Activated T-cell treated with anti-CD3 and anti-CD28 coated beads, Interleukin-2, amount 50 U/mL, for 48 hours (primary cell): ENCODE measurements around the gene KMT2C.
"Not testable (repeated sequence)": the region's sequence is repeated elsewhere in the genome, so short reads cannot be mapped to it uniquely, and the experiment has no call there.

ENCODE experiments used
- DNase-seq, 2 experiments: peaks; one replicate each; pipeline ENCODE4 v3.0.0-alpha.2; 2020

Gene KMT2C

GRCh38 chr7:152441168-152441567, 5.4 kb upstream of the KMT2C start:
- not testable (repeated sequence) for DNase-seq

GRCh38 chr7:152438017-152438416, 2.2 kb upstream of the KMT2C start:
- DNase-seq: not testable (repeated sequence)

- DNase-seq: not testable (repeated sequence)
Observed at GRCh38 chr7:152436931-152437575, 1.2 kb upstream of the KMT2C start.

GRCh38 chr7:152436111-152436930, 518 bp upstream of the KMT2C start:
- DNase-seq: peak; percentile 89 to 93

GRCh38 chr7:152434511-152435383, 1.1 kb downstream of the KMT2C start:
- DNase-seq: peak; percentile 65 to 67

- DNase-seq: peak; percentile 75 to 77
Observed at GRCh38 chr7:152433721-152434490, 1.9 kb downstream of the KMT2C start.

- not testable (repeated sequence) for DNase-seq
Observed at GRCh38 chr7:152432735-152433134, 3.1 kb downstream of the KMT2C start.

- DNase-seq: no peak
Observed at GRCh38 chr7:152430854-152431253, 4.9 kb downstream of the KMT2C start.

- DNase-seq: not testable (repeated sequence)
Observed at GRCh38 chr7:152430118-152430517, 5.7 kb downstream of the KMT2C start.

GRCh38 chr7:152424348-152425108, 11.3 kb downstream of the KMT2C start:
- DNase-seq: peak; percentile 45 to 52

- no peak for DNase-seq
Observed at GRCh38 chr7:152423991-152424347, 11.8 kb downstream of the KMT2C start.

GRCh38 chr7:152423171-152423570, 12.6 kb downstream of the KMT2C start:
- DNase-seq: not testable (repeated sequence)

GRCh38 chr7:152420950-152421349, 14.9 kb downstream of the KMT2C start:
- DNase-seq: not testable (repeated sequence)

GRCh38 chr7:152419473-152420429, 16.1 kb downstream of the KMT2C start:
- DNase-seq: no peak

GRCh38 chr7:152414779-152415178, 21.0 kb downstream of the KMT2C start:
- no peak for DNase-seq

- DNase-seq: no peak
Observed at GRCh38 chr7:152411389-152411788, 24.4 kb downstream of the KMT2C start.

GRCh38 chr7:152406491-152406890, 29.3 kb downstream of the KMT2C start:
- DNase-seq: no peak

- DNase-seq: not testable (repeated sequence)
Observed at GRCh38 chr7:152406030-152406429, 29.8 kb downstream of the KMT2C start.

GRCh38 chr7:152403726-152404125, 32.1 kb downstream of the KMT2C start:
- DNase-seq: no peak
